Measurements from ENCODE around the gene EHD1.

EHD1 gene

DNA sequence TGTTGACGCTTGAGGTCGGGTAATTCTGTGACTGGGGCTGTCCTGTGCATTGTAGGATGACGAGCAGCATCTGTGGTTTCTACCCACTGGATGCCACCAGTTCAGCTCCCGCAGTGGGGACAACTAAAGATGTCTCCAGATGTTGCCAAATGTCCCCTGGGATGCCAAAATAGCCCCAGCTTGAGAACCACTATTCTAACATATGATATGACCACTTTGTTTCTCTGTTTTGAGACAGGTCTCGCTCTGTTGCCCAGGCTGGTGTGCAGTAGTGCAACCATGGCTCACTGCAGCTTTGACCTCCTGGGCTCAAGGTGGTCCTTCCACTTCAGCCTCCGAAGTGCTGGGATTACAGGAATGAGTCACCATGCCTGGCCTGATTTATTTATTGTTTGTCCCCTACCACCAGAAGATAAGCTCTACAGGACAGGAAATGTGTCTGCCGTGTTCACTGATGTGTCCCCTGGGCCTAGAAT lies 63.7 kb downstream of the EHD1 start:
- H3K27me3 Mint-ChIP-seq, result no peaks in the 10 kb centered on the region
- H3K27ac Mint-ChIP-seq, result no peak overlapping the region
- H3K4me3 Mint-ChIP-seq, result no peak overlapping the region
- H3K36me3 Mint-ChIP-seq (ENCODE audit: low read depth), result peaks cover 6% of the 10 kb centered on the region
- H3K4me1 Mint-ChIP-seq (ENCODE audit: low read depth), result peaks cover 9% of the 10 kb centered on the region
- no peak for DNase-seq
- no peaks in the 10 kb centered on the region for H3K9me3 Mint-ChIP-seq

DNA sequence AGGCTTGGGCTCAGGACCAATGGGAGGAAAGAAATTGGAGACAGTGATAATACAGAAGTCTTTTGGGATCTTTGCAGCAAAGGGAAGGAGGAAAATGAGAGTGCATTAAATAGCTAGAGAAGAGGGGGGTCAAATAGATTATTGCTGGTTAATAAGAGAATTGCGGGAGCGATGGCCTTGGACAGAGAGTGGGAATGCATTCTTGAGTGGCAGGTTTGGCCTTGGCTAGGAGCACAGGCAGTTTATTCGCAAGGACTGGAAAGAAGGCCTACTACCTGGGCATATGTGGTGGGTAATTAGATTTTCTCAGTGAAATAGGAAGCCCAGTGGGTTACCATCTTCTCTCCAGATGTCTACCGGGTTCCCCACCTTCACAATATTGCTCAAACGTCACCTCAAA lies 64.6 kb downstream of the EHD1 start:
- H3K4me3 Mint-ChIP-seq, result no peak overlapping the region
- H3K27ac Mint-ChIP-seq, result no peak overlapping the region
- no peaks in the 10 kb centered on the region for H3K9me3 Mint-ChIP-seq
- DNase-seq, result no peak
- peaks cover 13% of the 10 kb centered on the region for H3K36me3 Mint-ChIP-seq (ENCODE audit: low read depth)
- H3K4me1 Mint-ChIP-seq (ENCODE audit: low read depth), result peaks cover 18% of the 10 kb centered on the region
- H3K27me3 Mint-ChIP-seq, result no peaks in the 10 kb centered on the region

DNA sequence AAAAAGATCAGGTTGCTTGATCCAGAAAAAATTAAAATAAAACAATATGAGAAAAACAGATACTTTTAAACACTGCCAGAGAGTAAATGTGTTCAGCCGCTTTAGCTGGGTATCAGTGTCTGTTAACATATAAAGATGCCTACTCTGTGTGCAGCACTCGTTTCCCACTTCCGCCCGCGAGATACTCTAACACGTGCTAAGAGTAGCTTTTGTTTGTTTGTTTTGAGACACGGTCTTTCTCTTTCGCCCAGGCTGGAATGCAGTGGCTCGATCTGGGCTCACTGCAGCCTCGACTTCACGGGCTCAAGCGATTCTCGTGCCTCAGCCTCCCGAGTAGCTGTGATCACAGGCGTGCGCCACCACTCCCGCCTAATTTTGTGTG lies 67.5 kb downstream of the EHD1 start:
- DNase-seq, result no peak
- Mint-ChIP-seq H3K27ac (peak overlapping the region; percentile 95), H3K36me3 (ENCODE audit: low read depth) (peaks cover 39% of the 10 kb centered on the region), H3K9me3 (no peaks in the 10 kb centered on the region), H3K27me3 (no peaks in the 10 kb centered on the region), H3K4me3 (peak overlapping the region; percentile 96), H3K4me1 (ENCODE audit: low read depth) (peaks cover 35% of the 10 kb centered on the region)

DNA sequence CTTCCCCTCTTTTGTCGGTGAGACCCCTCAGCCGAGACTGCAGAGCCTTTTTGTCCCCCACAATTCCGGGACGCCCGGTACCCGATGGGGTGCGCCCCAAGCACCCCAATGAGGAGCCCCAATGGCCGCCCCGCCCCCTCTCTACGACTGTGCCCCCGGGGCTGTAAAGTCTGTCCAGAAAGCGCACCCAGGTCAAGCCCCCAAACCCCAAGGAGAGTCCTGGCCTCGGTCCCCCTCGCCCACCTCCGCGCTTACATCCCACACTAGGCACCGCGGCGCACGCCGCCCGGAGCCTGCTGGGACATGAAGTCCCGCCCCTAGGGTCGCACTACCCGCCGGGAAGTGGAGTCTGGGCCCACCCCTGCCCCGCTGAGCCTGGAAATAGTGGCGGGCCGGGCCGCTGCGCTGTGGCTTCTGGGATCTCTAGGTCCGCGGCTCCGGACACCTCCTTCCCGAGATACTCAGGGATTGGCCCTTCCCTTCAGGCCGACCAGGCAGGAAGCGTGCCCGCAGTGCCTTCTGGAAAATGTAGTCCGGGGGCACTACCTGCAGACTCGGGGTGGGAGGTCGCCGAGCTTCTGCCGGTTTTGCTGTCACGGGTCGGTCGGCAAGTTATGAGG lies 68.0 kb downstream of the EHD1 start, which contains the start of gene MEN1:
TSS of gene MEN1 (minus strand) at position 281 of the 620 bp plus-strand sequence. CDS start 442 bp downstream, outside the sequence.
- DNase-seq, result peak; percentile 91
- Mint-ChIP-seq H3K36me3 (ENCODE audit: low read depth) (peaks cover 44% of the 10 kb centered on the region), H3K27ac (peak within 1 kb of the TSS; percentile 95), H3K27me3 (no peaks in the 10 kb centered on the region), H3K4me1 (ENCODE audit: low read depth) (peaks cover 35% of the 10 kb centered on the region), H3K4me3 (peak within 1 kb of the TSS; percentile 96), H3K9me3 (no peaks in the 10 kb centered on the region)

DNA sequence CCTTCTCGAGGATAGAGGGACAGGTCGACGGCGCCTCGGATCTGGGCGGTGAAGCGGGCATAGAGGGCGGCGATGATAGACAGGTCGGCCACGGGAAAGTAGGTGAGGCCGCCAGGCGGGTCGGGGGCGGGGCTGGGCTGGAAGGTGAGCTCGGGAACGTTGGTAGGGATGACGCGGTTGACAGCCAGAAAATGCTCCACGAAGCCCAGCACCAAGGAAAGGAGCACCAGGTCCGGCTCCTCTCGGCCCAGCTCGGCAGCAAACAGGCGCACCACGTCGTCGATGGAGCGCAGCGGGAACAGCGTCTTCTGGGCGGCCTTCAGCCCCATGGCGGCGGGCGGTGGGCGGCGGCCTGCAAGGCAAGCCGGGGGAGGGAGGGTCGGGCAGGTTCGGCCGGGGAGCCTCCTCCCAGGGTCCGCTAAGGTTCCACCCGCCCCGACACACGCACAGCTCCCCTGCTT lies 68.6 kb downstream of the EHD1 start:
- H3K4me3 Mint-ChIP-seq, result peak overlapping the region; percentile 96
- no peaks in the 10 kb centered on the region for H3K9me3 Mint-ChIP-seq
- peaks cover 50% of the 10 kb centered on the region for H3K36me3 Mint-ChIP-seq (ENCODE audit: low read depth)
- H3K27ac Mint-ChIP-seq, result peak overlapping the region; percentile 95
- peaks cover 35% of the 10 kb centered on the region for H3K4me1 Mint-ChIP-seq (ENCODE audit: low read depth)
- H3K27me3 Mint-ChIP-seq, result no peaks in the 10 kb centered on the region
- DNase-seq, result no peak

DNA sequence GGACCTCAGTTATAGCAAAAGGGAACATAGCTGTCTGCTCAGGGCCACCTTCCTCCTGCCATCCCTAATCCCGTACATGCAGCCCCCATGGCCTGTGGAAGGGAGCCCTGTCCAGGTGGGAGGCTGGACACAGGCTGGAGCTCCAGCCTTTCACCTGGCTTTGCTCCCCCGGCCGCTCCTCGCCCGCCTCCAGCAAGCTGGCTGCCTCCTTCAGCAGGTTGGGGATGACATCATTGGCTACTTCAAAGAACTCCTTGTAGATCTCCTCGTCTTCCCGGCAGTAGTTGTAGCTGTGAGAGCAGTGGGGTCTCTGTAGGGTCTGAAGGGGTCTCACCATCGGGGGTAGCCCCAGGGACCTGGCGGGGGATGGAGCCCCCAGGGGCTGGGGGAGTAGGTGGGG lies 72.9 kb downstream of the EHD1 start:
- no peak for DNase-seq
- H3K36me3 Mint-ChIP-seq (ENCODE audit: low read depth), result peaks cover 80% of the 10 kb centered on the region
- no peaks in the 10 kb centered on the region for H3K27me3 Mint-ChIP-seq
- no peak overlapping the region for H3K27ac Mint-ChIP-seq
- H3K4me1 Mint-ChIP-seq (ENCODE audit: low read depth), result peaks cover 57% of the 10 kb centered on the region
- H3K9me3 Mint-ChIP-seq, result no peaks in the 10 kb centered on the region
- no peak overlapping the region for H3K4me3 Mint-ChIP-seq

DNA sequence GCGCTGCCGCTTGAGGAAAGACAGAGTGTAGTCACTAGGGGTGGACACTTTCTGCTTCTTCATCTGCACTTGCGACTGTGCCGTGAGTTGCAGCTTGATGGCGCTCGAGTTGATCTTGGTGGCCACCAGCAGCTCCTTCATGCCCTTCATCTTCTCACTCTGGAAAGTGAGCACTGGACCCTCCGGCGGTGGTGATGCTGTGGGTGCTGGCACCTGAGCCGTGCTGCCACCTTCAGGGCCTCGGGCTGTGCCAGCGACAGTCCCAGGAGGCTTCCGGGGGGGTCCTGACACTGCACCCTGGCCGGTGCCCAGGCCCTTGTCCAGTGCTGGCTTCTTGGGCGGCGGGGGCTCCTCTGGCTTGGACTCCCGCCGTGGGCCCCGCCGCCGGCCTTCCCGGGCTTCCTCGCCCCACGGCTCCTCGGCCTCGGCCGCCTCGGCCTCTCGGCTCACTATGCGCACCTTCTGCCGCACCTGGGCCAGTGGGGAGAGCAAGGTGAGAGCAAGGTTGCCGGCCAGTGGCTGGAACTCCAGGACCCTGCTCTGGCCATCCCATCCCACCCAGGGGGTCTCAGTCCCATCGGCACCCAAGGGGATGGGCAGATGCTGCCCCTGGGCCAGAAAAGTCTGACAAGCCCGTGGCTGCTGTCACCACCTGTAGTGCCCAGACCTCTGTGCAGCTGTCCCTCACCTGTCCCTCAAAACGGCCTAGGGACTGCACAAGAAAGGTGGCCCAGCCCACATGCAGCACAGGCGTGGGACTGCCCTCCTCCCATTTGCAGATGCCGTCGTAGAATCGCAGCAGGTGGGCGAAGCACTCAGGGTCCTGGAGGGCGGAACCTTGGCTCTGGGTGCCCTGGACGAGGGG lies 73.8 kb downstream of the EHD1 start:
- H3K9me3 Mint-ChIP-seq, result no peaks in the 10 kb centered on the region
- peaks cover 52% of the 10 kb centered on the region for H3K4me1 Mint-ChIP-seq (ENCODE audit: low read depth)
- no peaks in the 10 kb centered on the region for H3K27me3 Mint-ChIP-seq
- H3K4me3 Mint-ChIP-seq, result peak overlapping the region; percentile 85
- H3K36me3 Mint-ChIP-seq (ENCODE audit: low read depth), result peaks cover 80% of the 10 kb centered on the region
- H3K27ac Mint-ChIP-seq, result no peak overlapping the region
- DNase-seq, result no peak

DNA sequence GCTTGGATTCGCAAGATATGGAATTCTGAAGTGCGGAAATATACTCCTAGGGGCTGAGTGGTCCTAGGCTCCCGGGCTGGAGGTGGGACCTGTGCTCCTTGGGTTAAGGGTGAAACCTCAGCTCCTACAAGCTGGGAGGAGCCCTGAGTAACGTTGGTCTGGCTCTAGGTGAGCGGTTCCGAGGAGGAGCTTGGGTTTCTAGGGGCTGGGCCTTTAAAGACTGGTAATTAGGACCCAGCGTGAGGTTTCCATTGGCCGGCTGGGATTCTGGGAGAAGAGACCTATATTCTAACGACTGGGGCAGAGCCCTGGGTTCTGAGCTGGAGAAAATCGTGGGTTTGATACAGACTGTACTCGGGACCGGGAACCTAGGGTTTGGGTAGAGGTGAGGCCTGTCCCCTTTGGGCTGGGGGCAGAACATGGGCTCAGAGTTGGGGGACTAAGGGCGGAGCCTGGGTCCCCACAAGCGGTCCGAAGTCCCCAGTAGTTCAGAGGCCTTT lies 74.5 kb downstream of the EHD1 start:
- no peaks in the 10 kb centered on the region for H3K27me3 Mint-ChIP-seq
- peaks cover 47% of the 10 kb centered on the region for H3K4me1 Mint-ChIP-seq (ENCODE audit: low read depth)
- no peak for DNase-seq
- H3K9me3 Mint-ChIP-seq, result no peaks in the 10 kb centered on the region
- H3K27ac Mint-ChIP-seq, result peak overlapping the region; percentile 95
- peak overlapping the region; percentile 85 for H3K4me3 Mint-ChIP-seq
- H3K36me3 Mint-ChIP-seq (ENCODE audit: low read depth), result peaks cover 80% of the 10 kb centered on the region

DNA sequence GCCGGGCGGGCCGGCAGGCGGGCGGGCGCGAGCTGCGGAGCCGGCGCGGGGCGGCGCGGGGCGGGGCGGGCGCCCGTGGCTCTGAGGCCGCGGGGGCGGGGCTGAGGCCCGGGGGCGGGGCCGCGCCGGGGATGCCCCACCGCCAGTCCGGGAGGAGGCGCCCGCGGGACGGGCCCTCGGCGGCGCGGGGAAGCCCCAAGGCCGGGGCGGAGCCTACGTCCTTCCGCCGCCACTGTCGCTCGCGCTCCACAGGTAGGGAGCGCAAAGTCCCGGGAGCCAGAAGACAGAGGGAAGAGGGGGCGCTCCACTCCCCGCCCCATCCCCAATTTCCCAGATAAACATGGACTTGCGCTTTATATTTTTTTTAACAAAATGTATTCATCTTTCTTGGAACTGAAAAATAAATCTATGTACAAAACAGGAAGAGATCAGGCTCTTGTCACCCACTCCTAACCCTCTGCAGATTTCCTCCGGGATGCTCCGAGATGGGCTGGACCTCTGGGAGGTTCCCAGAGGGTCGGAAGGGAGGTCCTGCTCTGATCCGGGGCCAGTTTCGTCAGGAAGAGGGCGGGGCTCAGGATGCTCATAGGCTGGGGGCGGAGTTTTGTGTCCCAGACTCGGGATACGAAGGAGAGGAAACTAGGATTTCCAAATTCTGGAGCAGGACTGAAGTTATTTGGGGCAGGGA lies 75.1 kb downstream of the EHD1 start, which contains the start of gene MAP4K2:
TSS of gene MAP4K2 (minus strand) at position 57 of the 688 bp plus-strand sequence. CDS start 65 bp downstream, outside the sequence.
- H3K36me3 Mint-ChIP-seq (ENCODE audit: low read depth), result peaks cover 82% of the 10 kb centered on the region
- peaks cover 47% of the 10 kb centered on the region for H3K4me1 Mint-ChIP-seq (ENCODE audit: low read depth)
- no peaks in the 10 kb centered on the region for H3K27me3 Mint-ChIP-seq
- DNase-seq, result peak; percentile 90
- H3K27ac Mint-ChIP-seq, result peak within 1 kb of the TSS; percentile 95
- peak within 1 kb of the TSS; percentile 85 for H3K4me3 Mint-ChIP-seq
- no peaks in the 10 kb centered on the region for H3K9me3 Mint-ChIP-seq

DNA sequence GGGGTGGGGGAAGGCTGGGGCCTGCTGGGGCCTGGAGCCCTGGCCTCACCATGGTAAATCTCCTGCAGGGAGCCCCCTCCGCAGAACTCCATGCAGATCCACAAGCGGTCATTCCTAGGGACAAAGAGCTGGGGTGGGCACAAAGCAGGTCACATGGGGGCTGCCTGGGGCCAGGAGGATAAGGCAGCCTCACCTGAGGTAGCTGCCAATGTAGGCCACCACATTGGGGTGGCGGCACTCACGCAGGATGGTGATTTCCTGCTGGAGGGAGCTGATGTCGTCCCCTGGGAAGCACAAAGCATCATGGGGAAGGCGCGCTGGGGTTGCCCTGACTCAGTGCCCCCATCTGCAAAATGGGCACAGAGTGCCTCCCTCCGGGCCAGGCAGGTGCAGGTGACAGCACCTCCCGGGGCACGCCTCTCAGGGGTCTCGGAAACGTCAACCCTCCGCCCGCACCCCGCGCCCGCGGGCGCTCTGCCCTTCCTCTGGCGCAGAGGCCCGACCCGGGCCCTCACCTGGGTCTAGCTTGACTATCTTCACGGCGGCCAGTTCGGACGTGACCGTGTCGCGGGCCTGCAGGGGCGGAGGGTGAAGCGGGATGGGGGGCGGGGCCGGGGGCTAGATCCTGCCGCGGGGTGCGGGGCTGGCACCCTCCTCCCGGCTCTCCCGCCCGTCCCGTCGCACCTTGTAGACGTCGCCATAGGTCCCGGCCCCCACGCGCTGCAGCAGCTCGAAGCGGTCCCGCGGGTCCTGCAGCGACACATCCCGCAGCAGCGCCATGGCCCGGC lies 75.9 kb downstream of the EHD1 start:
- Mint-ChIP-seq H3K9me3 (no peaks in the 10 kb centered on the region), H3K4me3 (peak overlapping the region; percentile 83), H3K27me3 (no peaks in the 10 kb centered on the region), H3K4me1 (ENCODE audit: low read depth) (peaks cover 41% of the 10 kb centered on the region), H3K27ac (peak overlapping the region; percentile 86), H3K36me3 (ENCODE audit: low read depth) (peaks cover 80% of the 10 kb centered on the region)
- DNase-seq, result no peak
